Lung microvascular endothelial cell (primary cell): Measurements from ENCODE around the gene EGR1. TPM values are rescaled to one million over a fixed set of nuclear protein-coding genes. Genes with fewer than 3 reads are reported as not detected.
"Not testable (repeated sequence)": the region's sequence is repeated elsewhere in the genome, so short reads cannot be mapped to it uniquely, and the experiment has no call there.

Experiments used
- DNase-seq, 2 donors: peaks; one replicate each; pipeline versions ENCODE4 v3.0.0 to v3.0.0-alpha.2; 2010; ENCODE audit warnings: low read depth in 2 of 2
- total RNA-seq: library from RNA; depleted of rRNA; stranded (reverse); fragments of >200 nt; gene quantifications from 2 replicates; pipeline ENCODE4 v1.2.1, GENCODE V29; 2014

The EGR1 gene
- total RNA-seq, 1 donor from 2014 or later, result 4.8 TPM

- DNase-seq, result no peak
These were observed 41.4 kb downstream of the EGR1 start for GRCh38 chr5:138506370-138507306.

DNA sequence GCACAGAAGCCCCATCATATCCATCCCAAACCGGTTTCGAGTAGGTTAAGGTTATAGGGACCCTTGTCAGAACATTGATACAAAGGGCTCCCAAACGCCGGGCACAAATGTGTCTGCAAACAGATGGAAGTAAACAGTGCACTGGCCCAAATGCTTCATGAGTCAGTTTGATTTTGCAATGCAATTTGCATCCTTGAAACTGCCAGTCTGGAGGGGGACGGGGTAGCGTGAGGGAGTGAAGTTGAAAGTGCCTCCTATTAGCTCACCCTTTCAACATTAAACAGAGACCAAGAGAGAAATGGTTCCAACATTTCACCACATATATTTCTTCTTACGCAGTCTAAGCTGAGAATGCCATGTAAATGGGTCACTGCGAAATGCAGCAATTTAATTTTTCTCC is 42.2 kb downstream of the EGR1 start:
- not testable (repeated sequence) for DNase-seq

GRCh38 chr5:138508958-138509357 is 43.7 kb downstream of the EGR1 start:
- no peak for DNase-seq

DNA sequence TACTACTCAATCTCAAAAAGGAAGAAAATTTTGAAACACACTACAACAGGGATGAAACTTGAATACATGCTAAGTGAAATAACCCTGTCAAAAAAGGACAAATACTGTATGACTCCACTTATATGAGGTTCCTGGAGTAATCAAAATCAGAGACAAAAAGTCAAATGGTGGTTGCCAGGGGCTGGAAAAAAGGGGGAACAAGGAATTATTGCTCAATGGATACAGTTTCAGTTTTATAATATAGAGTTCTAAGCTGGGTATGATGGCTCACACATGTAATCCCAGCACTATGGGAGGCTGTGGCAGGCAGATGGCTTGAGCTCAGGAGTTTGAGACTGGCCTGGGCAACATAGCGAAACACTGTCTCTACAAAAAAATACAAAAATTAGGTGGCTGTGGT is 48.7 kb downstream of the EGR1 start:
- no peak for DNase-seq

DNA sequence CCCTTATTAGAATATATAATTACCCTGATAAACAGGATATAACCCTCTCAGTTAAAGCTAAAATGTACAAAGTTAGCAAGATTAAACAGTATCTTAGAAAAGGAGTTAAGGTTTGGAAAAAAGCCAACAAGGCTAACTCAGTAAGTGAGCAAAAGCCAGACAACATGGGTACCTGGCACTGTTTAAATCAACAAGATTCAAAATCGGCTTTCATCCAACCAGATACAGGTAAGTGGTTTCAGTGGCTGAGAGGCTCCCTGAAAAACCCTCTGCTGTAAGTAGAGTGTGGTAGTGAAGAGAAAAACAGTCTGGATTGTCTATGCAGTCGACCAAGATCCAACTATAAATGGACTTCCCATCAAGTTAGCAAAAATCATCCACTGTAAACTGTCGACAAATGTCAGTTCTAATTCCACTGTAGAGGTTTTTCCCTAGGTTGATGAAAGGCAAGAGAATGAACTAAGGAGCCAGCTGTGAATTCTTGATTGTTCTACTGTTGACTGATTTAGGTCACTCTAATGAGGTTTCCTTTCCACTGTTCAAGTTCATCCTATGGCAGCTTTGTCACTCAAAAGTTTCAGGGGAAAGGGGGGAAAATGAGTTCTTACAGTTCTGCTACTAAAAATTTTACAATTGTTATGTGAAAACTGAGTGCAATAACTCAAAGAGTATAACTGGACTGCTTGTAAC is 50.4 kb downstream of the EGR1 start:
- DNase-seq, result no peak

- DNase-seq, result no peak
These were observed 52.2 kb downstream of the EGR1 start for GRCh38 chr5:138517437-138517836.

Other genes starting within 250 kb of the EGR1 start
- not detected in 2 replicates for gene GFRA3, start 190.9 kb upstream of the EGR1 start, total RNA-seq
- gene CDC25C, start 133.7 kb upstream of the EGR1 start, total RNA-seq, result 0.79 and 3.9 TPM in 2 replicates
- gene FAM53C, start 127.2 kb upstream of the EGR1 start, total RNA-seq, result 29.2 and 31.5 TPM in 2 replicates
- 37.3 and 41.9 TPM in 2 replicates for gene KDM3B, start 112.8 kb upstream of the EGR1 start, total RNA-seq
- gene REEP2, start 26.4 kb upstream of the EGR1 start, total RNA-seq, result 0.40 and 1.1 TPM in 2 replicates
- gene ETF1, start 77.8 kb downstream of the EGR1 start, total RNA-seq, result 71.3 and 76.0 TPM in 2 replicates
- gene HSPA9, start 109.9 kb downstream of the EGR1 start, total RNA-seq, result 156 and 187 TPM in 2 replicates